Measurements from ENCODE around the gene SLC12A9. TPM values are rescaled to one million over a fixed set of nuclear protein-coding genes. Genes with fewer than 3 reads are reported as not detected.

The SLC12A9 gene
- total RNA-seq, 1 experiment from 2014 or later = 29.9 TPM

DNA sequence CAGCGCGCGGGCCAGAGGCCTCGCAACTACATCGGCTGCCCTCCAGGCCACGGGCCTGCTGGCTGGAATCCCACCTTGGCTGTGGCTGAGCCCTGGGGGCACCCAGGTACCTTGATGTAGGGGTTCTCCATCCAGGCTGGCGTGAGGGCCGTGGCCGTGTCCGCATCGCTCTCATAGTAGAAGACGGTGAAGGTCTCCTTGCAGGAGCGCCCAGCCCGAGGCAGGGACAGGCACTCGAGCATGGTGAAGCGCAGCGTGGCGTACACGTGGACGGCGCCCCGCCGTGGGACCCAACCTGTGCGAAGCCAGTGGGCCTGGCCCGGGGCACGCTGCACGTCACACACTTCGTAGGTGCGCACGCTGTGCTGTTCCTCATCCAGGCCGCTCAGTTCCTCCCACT, 29.0 kb upstream of the SLC12A9 start:
- H3K9me3 Mint-ChIP-seq (ENCODE audit: low read depth, unreplicated experiment) = no peaks in the 10 kb centered on the region
- DNase-seq = no peak
- CTCF ChIA-PET = no interaction called here
- H3K4me1 Mint-ChIP-seq (ENCODE audit: low read depth, unreplicated experiment) = peaks cover 20% of the 10 kb centered on the region
- intact Hi-C loops (cut with micrococcal nuclease; ENCODE audit: unreplicated experiment) = no loop called here
- no peak overlapping the region for H3K4me3 Mint-ChIP-seq (ENCODE audit: low read depth, unreplicated experiment)
- BruUV-seq (replicated peaks) = no TSS peak
- TF ChIP-seq, protein P1, sequence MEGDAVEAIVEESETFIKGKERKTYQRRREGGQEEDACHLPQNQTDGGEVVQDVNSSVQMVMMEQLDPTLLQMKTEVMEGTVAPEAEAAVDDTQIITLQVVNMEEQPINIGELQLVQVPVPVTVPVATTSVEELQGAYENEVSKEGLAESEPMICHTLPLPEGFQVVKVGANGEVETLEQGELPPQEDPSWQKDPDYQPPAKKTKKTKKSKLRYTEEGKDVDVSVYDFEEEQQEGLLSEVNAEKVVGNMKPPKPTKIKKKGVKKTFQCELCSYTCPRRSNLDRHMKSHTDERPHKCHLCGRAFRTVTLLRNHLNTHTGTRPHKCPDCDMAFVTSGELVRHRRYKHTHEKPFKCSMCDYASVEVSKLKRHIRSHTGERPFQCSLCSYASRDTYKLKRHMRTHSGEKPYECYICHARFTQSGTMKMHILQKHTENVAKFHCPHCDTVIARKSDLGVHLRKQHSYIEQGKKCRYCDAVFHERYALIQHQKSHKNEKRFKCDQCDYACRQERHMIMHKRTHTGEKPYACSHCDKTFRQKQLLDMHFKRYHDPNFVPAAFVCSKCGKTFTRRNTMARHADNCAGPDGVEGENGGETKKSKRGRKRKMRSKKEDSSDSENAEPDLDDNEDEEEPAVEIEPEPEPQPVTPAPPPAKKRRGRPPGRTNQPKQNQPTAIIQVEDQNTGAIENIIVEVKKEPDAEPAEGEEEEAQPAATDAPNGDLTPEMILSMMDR (IDR thresholded peaks at IDR 0.05; ENCODE audit: unreplicated experiment) = no peak
- no peak overlapping the region for H3K27ac Mint-ChIP-seq (ENCODE audit: unreplicated experiment)
- no peaks in the 10 kb centered on the region for H3K27me3 Mint-ChIP-seq (ENCODE audit: unreplicated experiment)
- peaks cover 67% of the 10 kb centered on the region for H3K36me3 Mint-ChIP-seq (ENCODE audit: insufficient read depth, unreplicated experiment)

DNA sequence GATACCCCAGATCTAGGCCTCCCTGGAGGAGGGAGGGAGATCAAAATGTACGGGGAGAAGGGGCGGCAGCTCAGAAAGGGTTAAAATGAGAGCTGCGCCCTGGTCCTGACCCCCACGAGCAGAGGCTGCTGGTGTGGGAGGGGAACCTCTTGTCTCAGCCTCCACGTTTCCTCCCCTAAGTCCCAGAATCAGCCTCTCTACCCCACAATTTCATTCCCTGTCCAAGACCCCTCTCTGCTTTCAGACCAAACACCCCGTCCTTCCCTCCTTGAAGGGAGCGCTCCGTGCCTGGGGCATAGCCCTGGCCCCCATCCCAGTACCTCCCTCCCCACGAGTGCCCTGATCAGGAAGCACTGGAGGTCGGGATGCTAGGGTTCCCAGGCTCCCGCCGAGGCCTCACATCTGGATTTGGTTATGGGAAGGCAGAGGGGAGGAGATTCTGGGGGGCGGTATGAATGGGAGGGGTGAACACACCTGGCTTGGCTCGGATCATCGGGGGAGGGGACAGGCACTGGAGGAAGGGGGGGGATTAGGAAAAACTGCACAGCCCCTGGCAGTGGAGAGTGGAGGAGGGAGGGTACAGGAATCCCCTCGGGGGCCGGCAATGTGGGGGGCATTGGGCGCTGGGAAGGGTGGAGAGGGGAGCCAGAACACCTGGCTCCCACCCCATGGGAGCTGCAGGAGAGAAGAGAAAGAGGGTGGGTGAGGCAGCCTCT, 27.9 kb upstream of the SLC12A9 start:
- DNase-seq = no peak
- peaks cover 56% of the 10 kb centered on the region for H3K36me3 Mint-ChIP-seq (ENCODE audit: insufficient read depth, unreplicated experiment)
- intact Hi-C loops (cut with micrococcal nuclease; ENCODE audit: unreplicated experiment) = loop anchor here (2.0 kb wide), 1 partner anchor 22 kb away; no protein-coding TSS in a partner anchor
- H3K27ac Mint-ChIP-seq (ENCODE audit: unreplicated experiment) = no peak overlapping the region
- TF ChIP-seq, protein P1 (IDR thresholded peaks at IDR 0.05; ENCODE audit: unreplicated experiment) = no peak
- H3K9me3 Mint-ChIP-seq (ENCODE audit: low read depth, unreplicated experiment) = no peaks in the 10 kb centered on the region
- no peaks in the 10 kb centered on the region for H3K27me3 Mint-ChIP-seq (ENCODE audit: unreplicated experiment)
- CTCF ChIA-PET = no interaction called here
- H3K4me1 Mint-ChIP-seq (ENCODE audit: low read depth, unreplicated experiment) = peaks cover 20% of the 10 kb centered on the region
- peak overlapping the region; percentile 92 for H3K4me3 Mint-ChIP-seq (ENCODE audit: low read depth, unreplicated experiment)
- no TSS peak for BruUV-seq (replicated peaks)

DNA sequence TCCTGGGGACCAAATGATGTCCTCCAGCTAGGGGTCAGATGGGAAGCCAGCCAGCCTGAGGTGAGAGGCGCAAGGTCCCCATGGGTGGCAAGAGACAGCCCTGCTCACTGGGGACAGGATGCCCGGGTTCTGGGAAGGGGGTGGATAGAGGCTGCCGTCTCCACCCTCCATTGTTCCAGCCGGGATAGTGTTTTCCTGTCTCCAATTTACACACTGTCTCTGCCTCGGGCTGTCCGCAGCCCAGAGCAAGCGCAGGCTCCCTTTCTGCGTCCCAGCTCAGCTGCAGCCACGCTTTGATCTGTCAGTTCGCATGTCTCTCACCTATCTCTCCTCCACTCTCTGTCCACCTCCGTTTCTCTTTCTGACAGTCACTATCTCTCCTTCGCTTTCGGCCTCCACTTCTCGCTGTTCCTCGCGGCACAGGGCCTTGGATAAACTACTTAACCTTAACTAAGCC, 27.3 kb upstream of the SLC12A9 start:
- H3K27ac Mint-ChIP-seq (ENCODE audit: unreplicated experiment) = peak overlapping the region; percentile 85
- H3K9me3 Mint-ChIP-seq (ENCODE audit: low read depth, unreplicated experiment) = no peaks in the 10 kb centered on the region
- H3K27me3 Mint-ChIP-seq (ENCODE audit: unreplicated experiment) = no peaks in the 10 kb centered on the region
- DNase-seq = no peak
- CTCF ChIA-PET = interaction anchor here (0.6 to 1.5 kb wide), 6 partner anchors 10 to 120 kb away, joined by 3 to 9 read pairs (median 4); partner anchors contain the start of genes POP7 and SLC12A9
- H3K36me3 Mint-ChIP-seq (ENCODE audit: insufficient read depth, unreplicated experiment) = peaks cover 56% of the 10 kb centered on the region
- TF ChIP-seq, protein P1 (IDR thresholded peaks at IDR 0.05; ENCODE audit: unreplicated experiment) = no peak
- BruUV-seq (replicated peaks) = no TSS peak
- peak overlapping the region; percentile 92 for H3K4me3 Mint-ChIP-seq (ENCODE audit: low read depth, unreplicated experiment)
- H3K4me1 Mint-ChIP-seq (ENCODE audit: low read depth, unreplicated experiment) = peaks cover 21% of the 10 kb centered on the region
- intact Hi-C loops (cut with micrococcal nuclease; ENCODE audit: unreplicated experiment) = loop anchor here (2.0 kb wide), 1 partner anchor 22 kb away; no protein-coding TSS in a partner anchor

DNA sequence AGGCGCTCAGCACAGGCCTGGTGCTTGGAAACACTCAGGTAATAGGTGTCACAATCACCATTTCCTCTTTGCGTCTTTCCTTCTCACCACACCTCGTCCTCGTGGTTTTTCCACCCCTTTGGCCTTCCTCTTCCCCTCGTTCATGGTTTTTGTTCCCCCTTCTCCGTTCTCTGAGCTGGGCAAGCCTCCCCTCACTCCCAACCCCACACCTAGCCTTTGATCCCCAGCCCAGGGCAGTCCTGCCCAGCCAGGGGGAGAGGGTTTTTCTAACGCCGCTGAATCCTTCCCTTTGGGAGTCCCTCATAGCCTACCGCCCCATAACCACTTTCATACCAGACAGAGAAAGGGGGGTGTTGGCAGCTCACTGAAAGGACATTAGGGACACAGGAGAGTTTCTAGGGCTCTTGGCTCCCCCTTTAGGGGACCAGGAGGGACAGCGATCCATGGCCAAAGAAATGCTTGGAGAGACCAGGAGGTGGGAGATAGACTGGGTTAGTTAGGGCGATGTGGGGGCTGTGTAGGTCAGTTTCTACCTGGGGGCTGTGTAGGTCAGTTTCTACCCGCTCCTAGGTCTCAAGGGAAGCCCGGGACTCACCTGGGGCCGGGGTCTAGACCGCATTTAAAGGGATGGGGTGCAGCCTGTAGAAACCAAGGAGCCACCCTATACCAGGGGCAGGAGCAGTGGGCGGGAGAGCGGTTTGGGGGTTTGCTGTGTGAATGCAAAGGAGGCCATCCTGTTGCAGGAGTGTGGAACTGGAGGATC, 26.6 kb upstream of the SLC12A9 start:
- Mint-ChIP-seq H3K27me3 (ENCODE audit: unreplicated experiment) (no peaks in the 10 kb centered on the region), H3K27ac (ENCODE audit: unreplicated experiment) (peak overlapping the region; percentile 85), H3K9me3 (ENCODE audit: low read depth, unreplicated experiment) (no peaks in the 10 kb centered on the region), H3K4me1 (ENCODE audit: low read depth, unreplicated experiment) (peaks cover 28% of the 10 kb centered on the region), H3K36me3 (ENCODE audit: insufficient read depth, unreplicated experiment) (peaks cover 56% of the 10 kb centered on the region), H3K4me3 (ENCODE audit: low read depth, unreplicated experiment) (peak overlapping the region; percentile 92)
- TF ChIP-seq, protein P1 (IDR thresholded peaks at IDR 0.05; ENCODE audit: unreplicated experiment) = no peak
- BruUV-seq (replicated peaks) = TSS peak; percentile 76
- DNase-seq = no peak
- CTCF ChIA-PET = interaction anchor here (0.6 to 1.5 kb wide), 8 partner anchors 11 to 724 kb away, joined by 3 to 9 read pairs (median 4); partner anchors contain the start of genes POP7 and SLC12A9
- intact Hi-C loops (cut with micrococcal nuclease; ENCODE audit: unreplicated experiment) = loop anchor here (1.0 to 2.0 kb wide), 2 partner anchors 23 to 121 kb away; no protein-coding TSS in a partner anchor
